Endodermal cell (in vitro differentiated cells): ENCODE results near the gene OR5D14. TPM values are rescaled to one million over a fixed set of nuclear protein-coding genes. Genes with fewer than 3 reads are reported as not detected.

Source experiments
- DNase-seq: peaks from one replicate; pipeline ENCODE4 v3.0.0-alpha.2; 2017
- H3K27ac ChIP-seq: 2 replicates; pipeline ENCODE4 v1.5.1; 2013; ENCODE audit warnings: mild to moderate bottlenecking, low read depth, low read length, moderate library complexity
- H3K27me3 ChIP-seq: 2 replicates; pipeline ENCODE4 v1.6.1; 2013; ENCODE audit warnings: mild to moderate bottlenecking, low read length, moderate library complexity; ENCODE audit not compliant: insufficient read depth, control insufficient read depth, poor library complexity, severe bottlenecking
- H3K36me3 ChIP-seq: 2 replicates; pipeline ENCODE4 v1.7.0; 2013; ENCODE audit warnings: mild to moderate bottlenecking, low read length, moderate library complexity; ENCODE audit not compliant: control insufficient read depth, insufficient read depth
- H3K4me1 ChIP-seq: one replicate; pipeline ENCODE4 v1.7.0; 2013; ENCODE audit warnings: low read length; ENCODE audit not compliant: control insufficient read depth, insufficient read depth
- H3K4me3 ChIP-seq: 2 replicates; pipeline ENCODE4 v1.5.1; 2013; ENCODE audit warnings: mild to moderate bottlenecking, low read length, moderate library complexity
- H3K9ac ChIP-seq: 2 replicates; pipeline ENCODE4 v1.6.1; 2013; ENCODE audit warnings: mild to moderate bottlenecking, low read length, moderate library complexity; ENCODE audit not compliant: poor library complexity, severe bottlenecking; ENCODE audit errors: extremely low read depth
- H3K9me3 ChIP-seq: 2 replicates; pipeline ENCODE4 v1.6.1; 2013; ENCODE audit warnings: mild to moderate bottlenecking, low read length, moderate library complexity; ENCODE audit not compliant: control insufficient read depth
- H3K27ac Mint-ChIP-seq: 2 replicates; pipeline ENCODE4 v1.8.0; 2020; ENCODE audit warnings: mixed read lengths
- H3K27me3 Mint-ChIP-seq: 2 replicates; pipeline ENCODE4 v1.8.0; 2021; ENCODE audit warnings: mild to moderate bottlenecking, mixed read lengths; ENCODE audit not compliant: insufficient read depth
- H3K36me3 Mint-ChIP-seq: 2 replicates; pipeline ENCODE4 v1.8.0; 2020; ENCODE audit warnings: low read depth, mixed read lengths
- H3K4me1 Mint-ChIP-seq: 2 replicates; pipeline ENCODE4 v1.8.0; 2020; ENCODE audit warnings: mixed read lengths
- H3K4me3 Mint-ChIP-seq: 2 replicates; pipeline ENCODE4 v1.8.0; 2020; ENCODE audit warnings: mild to moderate bottlenecking, moderate library complexity, mixed read lengths
- H3K9me3 Mint-ChIP-seq: 2 replicates; pipeline ENCODE4 v1.8.0; 2020; ENCODE audit warnings: mild to moderate bottlenecking, mixed read lengths
- WGBS, 2 experiments: methylation state at CpG; one replicate each; pipeline versions ENCODE4 v1.1.5 to v1.1.7; 2013; ENCODE audit warnings: missing lambda C conversion rate in 2 of 2, mixed read lengths in 1 of 2; ENCODE audit not compliant: insufficient coverage in 1 of 2, insufficient read length in 1 of 2; 5-methylcytosine and 5-hydroxymethylcytosine counted together
- long read RNA-seq, 4 experiments: library from polyadenylated mRNA in 2 of 4; library from RNA in 1 of 4; library from capped mRNA in 1 of 4; stranded (forward) in 3 of 4; unstranded in 1 of 4; transcript quantifications; one replicate each; pipeline ENCODE4 v2.0.0, GENCODE V29; 2020 to 2021; ENCODE audit warnings: inconsistent platforms in 1 of 4
- polyA plus RNA-seq, 2 experiments: library from polyadenylated mRNA; stranded (reverse); fragments of 50-300 nt; gene quantifications; one replicate each; pipeline ENCODE4 v1.2.3, GENCODE V29; 2013
- total RNA-seq, 2 donors: library from RNA; stranded (reverse); fragmentation: NEBNext Ultra II Directional in 1 of 2; extraction: Animal tissue kit (Norgen Biotek cat#: 25700) in 1 of 2; gene quantifications; 2 replicates in 1 of 2; 3 replicates in 1 of 2; pipeline ENCODE4 v1.2.1, GENCODE V29; 2021
- TF ChIP-seq, protein P1 (sequence below): fragments of 200-600 bp; sonication (generic); conservative IDR thresholded peaks from 2 replicates; pipeline ENCODE4 v1.5.0; 2021; ENCODE audit warnings: antibody characterized with exemption, mild to moderate bottlenecking

The OR5D14 gene
- not detected for total RNA-seq
- polyA plus RNA-seq (2013, experiment 1 of 2), result not detected
- polyA plus RNA-seq (2013, experiment 2 of 2), result not detected
- long read RNA-seq, experiment 1, result 0 reads
- long read RNA-seq, experiment 2, result 0 reads
- long read RNA-seq, experiment 3, result 0 reads
- long read RNA-seq, experiment 4, result 0 reads

DNA sequence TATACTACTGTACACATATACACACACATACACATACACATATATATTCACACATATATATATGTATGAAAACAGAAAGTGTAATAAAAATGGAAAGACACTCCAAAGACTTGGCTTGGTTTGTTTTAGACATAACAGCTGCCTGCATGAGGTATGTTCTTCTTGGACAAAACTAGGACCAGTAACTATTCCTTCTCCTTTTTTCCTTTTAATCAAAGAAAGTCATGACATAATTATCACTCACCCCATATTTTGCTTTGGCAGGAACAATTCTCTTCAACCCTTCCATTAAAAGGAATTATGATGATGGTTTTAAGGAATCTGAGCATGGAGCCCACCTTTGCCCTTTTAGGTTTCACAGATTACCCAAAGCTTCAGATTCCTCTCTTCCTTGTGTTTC lies at the start of gene OR5D14:
Gene OR5D14, plus strand, starts transcription at position 301 of the 400 bp plus-strand sequence. Its CDS starts 0 bp downstream, at position 301.
- Histone ChIP-seq H3K9me3 (peaks cover 93% of the 10 kb centered on the region), H3K4me1 (no peaks in the 10 kb centered on the region), H3K27me3 (no peaks in the 10 kb centered on the region), H3K4me3 (peak within 1 kb of the TSS; percentile 23), H3K36me3 (no peaks in the 10 kb centered on the region), H3K9ac (no peak within 1 kb of the TSS), H3K27ac (no peak within 1 kb of the TSS)
- TF ChIP-seq, protein P1, sequence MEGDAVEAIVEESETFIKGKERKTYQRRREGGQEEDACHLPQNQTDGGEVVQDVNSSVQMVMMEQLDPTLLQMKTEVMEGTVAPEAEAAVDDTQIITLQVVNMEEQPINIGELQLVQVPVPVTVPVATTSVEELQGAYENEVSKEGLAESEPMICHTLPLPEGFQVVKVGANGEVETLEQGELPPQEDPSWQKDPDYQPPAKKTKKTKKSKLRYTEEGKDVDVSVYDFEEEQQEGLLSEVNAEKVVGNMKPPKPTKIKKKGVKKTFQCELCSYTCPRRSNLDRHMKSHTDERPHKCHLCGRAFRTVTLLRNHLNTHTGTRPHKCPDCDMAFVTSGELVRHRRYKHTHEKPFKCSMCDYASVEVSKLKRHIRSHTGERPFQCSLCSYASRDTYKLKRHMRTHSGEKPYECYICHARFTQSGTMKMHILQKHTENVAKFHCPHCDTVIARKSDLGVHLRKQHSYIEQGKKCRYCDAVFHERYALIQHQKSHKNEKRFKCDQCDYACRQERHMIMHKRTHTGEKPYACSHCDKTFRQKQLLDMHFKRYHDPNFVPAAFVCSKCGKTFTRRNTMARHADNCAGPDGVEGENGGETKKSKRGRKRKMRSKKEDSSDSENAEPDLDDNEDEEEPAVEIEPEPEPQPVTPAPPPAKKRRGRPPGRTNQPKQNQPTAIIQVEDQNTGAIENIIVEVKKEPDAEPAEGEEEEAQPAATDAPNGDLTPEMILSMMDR, result no peak
- Mint-ChIP-seq H3K36me3 (no peaks in the 10 kb centered on the region), H3K4me3 (no peak within 1 kb of the TSS), H3K27me3 (no peaks in the 10 kb centered on the region), H3K9me3 (peaks cover 71% of the 10 kb centered on the region), H3K4me1 (no peaks in the 10 kb centered on the region), H3K27ac (no peak within 1 kb of the TSS)
- no peak for DNase-seq

DNA sequence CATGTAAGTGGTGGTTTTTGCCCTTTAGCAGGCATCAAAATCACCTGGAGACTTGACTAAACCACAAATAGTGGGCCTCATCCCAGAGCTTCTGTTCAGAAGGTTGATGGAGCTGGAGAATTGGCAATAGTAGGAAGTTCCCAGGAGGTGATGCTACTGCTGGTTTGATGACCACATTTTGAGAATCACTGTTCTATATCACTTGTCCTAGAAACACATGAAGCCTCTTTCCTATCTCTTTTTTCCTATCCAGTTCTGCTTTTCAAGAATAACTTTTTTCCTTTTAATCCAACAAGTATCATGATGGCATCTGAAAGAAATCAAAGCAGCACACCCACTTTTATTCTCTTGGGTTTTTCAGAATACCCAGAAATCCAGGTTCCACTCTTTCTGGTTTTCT lies 22.2 kb upstream of the OR5D14 start, which contains the start of gene OR5D13:
Gene OR5D13, plus strand, starts transcription at position 301 of the 400 bp plus-strand sequence. Its CDS starts 0 bp downstream, at position 301.
- Mint-ChIP-seq H3K36me3 (no peaks in the 10 kb centered on the region), H3K4me1 (no peaks in the 10 kb centered on the region), H3K4me3 (no peak within 1 kb of the TSS), H3K27ac (no peak within 1 kb of the TSS), H3K9me3 (peaks cover 83% of the 10 kb centered on the region), H3K27me3 (no peaks in the 10 kb centered on the region)
- Histone ChIP-seq H3K27ac (no peak within 1 kb of the TSS), H3K9ac (no peak within 1 kb of the TSS), H3K4me3 (no peak within 1 kb of the TSS), H3K36me3 (no peaks in the 10 kb centered on the region), H3K9me3 (peaks cover 78% of the 10 kb centered on the region), H3K4me1 (no peaks in the 10 kb centered on the region), H3K27me3 (no peaks in the 10 kb centered on the region)
- DNase-seq, result no peak
- TF ChIP-seq, protein P1, result no peak

DNA sequence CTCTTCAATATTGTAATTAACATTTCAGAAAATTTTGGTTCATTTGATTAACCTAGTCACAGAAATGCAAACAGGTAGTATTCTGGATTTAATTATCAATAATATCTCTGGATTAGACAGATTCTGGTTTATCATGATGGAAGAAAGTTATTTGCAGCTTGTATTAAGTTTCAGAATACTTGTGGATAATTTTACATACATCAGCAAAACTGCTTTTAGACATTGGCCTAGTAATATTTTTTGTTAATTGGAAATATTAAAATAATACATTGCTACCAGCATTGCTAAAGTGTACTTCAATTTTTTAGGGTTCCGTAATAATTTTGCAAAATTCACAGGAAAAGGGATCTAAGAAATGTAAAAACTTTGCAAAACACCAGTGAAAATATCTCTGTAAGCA lies 3.8 kb upstream of the OR5D14 start:
- H3K4me3 ChIP-seq, result no peak overlapping the region
- peaks cover 82% of the 10 kb centered on the region for H3K9me3 ChIP-seq
- H3K4me1 ChIP-seq, result no peaks in the 10 kb centered on the region
- Mint-ChIP-seq H3K36me3 (no peaks in the 10 kb centered on the region), H3K27me3 (no peaks in the 10 kb centered on the region), H3K9me3 (peaks cover 62% of the 10 kb centered on the region), H3K4me3 (no peak overlapping the region), H3K27ac (no peak overlapping the region), H3K4me1 (no peaks in the 10 kb centered on the region)
- no peak overlapping the region for H3K9ac ChIP-seq
- DNase-seq, result no peak
- 69% methylated on average over 1 of the region's 1 CpG; no CpG with 5 or more reads in 1 of the 2 experiments for WGBS, 2 experiments
- no peaks in the 10 kb centered on the region for H3K36me3 ChIP-seq
- H3K27me3 ChIP-seq, result no peaks in the 10 kb centered on the region
- TF ChIP-seq, protein P1, result no peak
- H3K27ac ChIP-seq, result no peak overlapping the region
